Measurements from ENCODE around the gene APOO. TPM values are rescaled to one million over a fixed set of nuclear protein-coding genes. Genes with fewer than 3 reads are reported as not detected.
A peak's percentile ranks its signal among the peaks of the same experiment; 100 is the strongest.

Gene APOO
- total RNA-seq, 1 donor from 2014 or later = 34.6 TPM

DNA sequence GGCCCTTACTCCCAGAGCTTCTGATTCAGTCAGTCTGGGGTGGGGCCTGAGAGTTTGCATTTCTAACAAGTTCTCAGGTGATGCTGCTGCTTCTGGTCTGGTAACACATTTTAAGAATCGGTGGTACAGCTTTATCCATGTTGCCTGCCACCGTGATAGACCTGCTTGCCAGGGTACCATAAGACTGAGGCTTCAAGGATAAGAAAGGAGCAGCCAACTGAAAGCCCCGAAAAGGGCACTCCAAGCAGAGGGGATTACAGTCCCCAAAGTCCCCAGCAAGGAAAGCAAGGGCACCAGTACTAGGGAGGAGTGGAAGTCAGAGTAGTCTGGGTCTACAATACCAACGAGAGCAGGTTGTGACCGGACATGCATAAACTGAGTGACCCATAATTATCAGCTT, 49.8 kb downstream of the APOO start:
- FAIRE-seq = no peak
- H3K4me3 Mint-ChIP-seq (ENCODE audit: unreplicated experiment) = no peak overlapping the region
- H3K4me2 ChIP-seq (ENCODE audit: low read length) = no peak overlapping the region
- H3K36me3 Mint-ChIP-seq (ENCODE audit: low read depth, unreplicated experiment) = peaks cover 2% of the 10 kb centered on the region
- no peak overlapping the region for H3K27ac ChIP-seq (ENCODE audit: low read depth, low read length)
- H3K27ac Mint-ChIP-seq (ENCODE audit: unreplicated experiment) = no peak overlapping the region
- no peaks in the 10 kb centered on the region for H3K4me1 Mint-ChIP-seq (ENCODE audit: low read depth, unreplicated experiment)
- no peak for DNase-seq (ENCODE audit: low read depth)
- no peaks in the 10 kb centered on the region for H3K79me2 ChIP-seq (ENCODE audit: insufficient read depth, low read length)
- no peaks in the 10 kb centered on the region for H3K36me3 ChIP-seq (ENCODE audit: insufficient read depth, low read length)
- no peaks in the 10 kb centered on the region for H3K27me3 Mint-ChIP-seq (ENCODE audit: low read depth, unreplicated experiment)
- no peaks in the 10 kb centered on the region for H4K20me1 ChIP-seq (ENCODE audit: insufficient read depth, low read length)
- H2AFZ ChIP-seq (ENCODE audit: low read depth, low read length) = no peak overlapping the region
- H3K27me3 ChIP-seq (ENCODE audit: insufficient read depth, low read length) = no peaks in the 10 kb centered on the region
- H3K4me1 ChIP-seq (ENCODE audit: insufficient read depth, low read length) = no peaks in the 10 kb centered on the region
- no peak overlapping the region for H3K9ac ChIP-seq (ENCODE audit: low read length)
- no peak for TF ChIP-seq EZH2 (IDR thresholded peaks at IDR 0.05; ENCODE audit: insufficient read depth, low read length)
- TF ChIP-seq, protein P1, sequence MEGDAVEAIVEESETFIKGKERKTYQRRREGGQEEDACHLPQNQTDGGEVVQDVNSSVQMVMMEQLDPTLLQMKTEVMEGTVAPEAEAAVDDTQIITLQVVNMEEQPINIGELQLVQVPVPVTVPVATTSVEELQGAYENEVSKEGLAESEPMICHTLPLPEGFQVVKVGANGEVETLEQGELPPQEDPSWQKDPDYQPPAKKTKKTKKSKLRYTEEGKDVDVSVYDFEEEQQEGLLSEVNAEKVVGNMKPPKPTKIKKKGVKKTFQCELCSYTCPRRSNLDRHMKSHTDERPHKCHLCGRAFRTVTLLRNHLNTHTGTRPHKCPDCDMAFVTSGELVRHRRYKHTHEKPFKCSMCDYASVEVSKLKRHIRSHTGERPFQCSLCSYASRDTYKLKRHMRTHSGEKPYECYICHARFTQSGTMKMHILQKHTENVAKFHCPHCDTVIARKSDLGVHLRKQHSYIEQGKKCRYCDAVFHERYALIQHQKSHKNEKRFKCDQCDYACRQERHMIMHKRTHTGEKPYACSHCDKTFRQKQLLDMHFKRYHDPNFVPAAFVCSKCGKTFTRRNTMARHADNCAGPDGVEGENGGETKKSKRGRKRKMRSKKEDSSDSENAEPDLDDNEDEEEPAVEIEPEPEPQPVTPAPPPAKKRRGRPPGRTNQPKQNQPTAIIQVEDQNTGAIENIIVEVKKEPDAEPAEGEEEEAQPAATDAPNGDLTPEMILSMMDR (IDR thresholded peaks at IDR 0.05; ENCODE audit: insufficient read depth, low read depth, low read length) = no peak
- no peak overlapping the region for H3K4me3 ChIP-seq (ENCODE audit: insufficient read depth, low read depth, low read length)
- H3K9me3 ChIP-seq (ENCODE audit: insufficient read depth, low read depth, low read length) = no peaks in the 10 kb centered on the region
- no peaks in the 10 kb centered on the region for H3K9me3 Mint-ChIP-seq (ENCODE audit: unreplicated experiment)

DNA sequence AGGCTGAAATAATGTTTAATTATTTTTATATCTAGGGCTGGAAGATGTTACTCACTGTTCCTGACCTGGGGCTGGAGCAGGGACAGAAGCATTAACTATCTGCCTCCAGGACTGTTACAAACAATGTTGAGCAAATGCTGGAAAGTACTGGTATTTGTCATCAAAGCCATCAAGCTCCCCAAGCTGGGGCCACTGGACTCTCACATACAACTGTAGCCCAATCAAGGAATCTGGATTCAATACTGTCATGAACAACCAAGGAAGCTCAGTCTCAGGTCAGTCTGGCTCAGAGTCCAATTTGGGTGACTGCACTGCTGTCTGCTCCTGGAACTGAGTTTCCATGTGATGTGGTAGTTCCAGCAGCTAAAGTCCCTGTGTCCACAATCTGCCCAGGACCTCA, 50.4 kb downstream of the APOO start:
- no peak overlapping the region for H3K27ac Mint-ChIP-seq (ENCODE audit: unreplicated experiment)
- TF ChIP-seq, protein P1 (IDR thresholded peaks at IDR 0.05; ENCODE audit: insufficient read depth, low read depth, low read length) = no peak
- TF ChIP-seq EZH2 (IDR thresholded peaks at IDR 0.05; ENCODE audit: insufficient read depth, low read length) = no peak

DNA sequence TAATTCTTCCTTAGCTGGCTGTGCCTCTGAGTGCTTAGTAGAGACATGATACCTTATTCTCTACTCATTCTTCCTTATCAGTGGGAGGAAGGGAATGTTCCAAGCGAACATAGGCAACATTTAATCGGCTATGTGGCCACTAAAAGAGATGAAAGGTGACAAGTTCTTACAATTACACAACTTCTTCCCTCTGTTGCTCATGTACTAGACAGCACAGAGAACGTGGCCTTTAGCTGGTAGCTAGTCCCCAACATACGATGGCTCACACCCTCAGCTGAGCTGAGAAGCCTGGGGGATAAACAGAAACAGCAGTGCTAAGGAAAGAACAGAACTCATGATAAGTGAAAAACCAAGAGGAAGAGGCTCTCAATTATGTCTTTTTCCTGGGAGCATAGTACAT, 52.2 kb downstream of the APOO start:
- Mint-ChIP-seq H3K4me3 (ENCODE audit: unreplicated experiment) (no peak overlapping the region), H3K9me3 (ENCODE audit: unreplicated experiment) (no peaks in the 10 kb centered on the region), H3K36me3 (ENCODE audit: low read depth, unreplicated experiment) (peaks cover 2% of the 10 kb centered on the region), H3K4me1 (ENCODE audit: low read depth, unreplicated experiment) (no peaks in the 10 kb centered on the region), H3K27ac (ENCODE audit: unreplicated experiment) (no peak overlapping the region), H3K27me3 (ENCODE audit: low read depth, unreplicated experiment) (no peaks in the 10 kb centered on the region)
- no peaks in the 10 kb centered on the region for H3K36me3 ChIP-seq (ENCODE audit: insufficient read depth, low read length)
- no peak overlapping the region for H2AFZ ChIP-seq (ENCODE audit: low read depth, low read length)
- no peak overlapping the region for H3K27ac ChIP-seq (ENCODE audit: low read depth, low read length)
- no peaks in the 10 kb centered on the region for H3K27me3 ChIP-seq (ENCODE audit: insufficient read depth, low read length)
- FAIRE-seq (peak; percentile 59), DNase-seq (ENCODE audit: low read depth) (no peak)
- H3K4me2 ChIP-seq (ENCODE audit: low read length) = no peak overlapping the region
- no peaks in the 10 kb centered on the region for H3K9me3 ChIP-seq (ENCODE audit: insufficient read depth, low read depth, low read length)
- no peak for TF ChIP-seq EZH2 (IDR thresholded peaks at IDR 0.05; ENCODE audit: insufficient read depth, low read length)
- TF ChIP-seq, protein P1 (IDR thresholded peaks at IDR 0.05; ENCODE audit: insufficient read depth, low read depth, low read length) = no peak
- no peak overlapping the region for H3K9ac ChIP-seq (ENCODE audit: low read length)
- no peaks in the 10 kb centered on the region for H3K79me2 ChIP-seq (ENCODE audit: insufficient read depth, low read length)
- no peaks in the 10 kb centered on the region for H3K4me1 ChIP-seq (ENCODE audit: insufficient read depth, low read length)
- no peaks in the 10 kb centered on the region for H4K20me1 ChIP-seq (ENCODE audit: insufficient read depth, low read length)
- no peak overlapping the region for H3K4me3 ChIP-seq (ENCODE audit: insufficient read depth, low read depth, low read length)

More for the DNA sequence above, 50.4 kb downstream of the APOO start:
- Histone ChIP-seq H3K79me2 (ENCODE audit: insufficient read depth, low read length) (no peaks in the 10 kb centered on the region), H3K9ac (ENCODE audit: low read length) (no peak overlapping the region), H3K4me2 (ENCODE audit: low read length) (no peak overlapping the region), H3K27me3 (ENCODE audit: insufficient read depth, low read length) (no peaks in the 10 kb centered on the region), H3K9me3 (ENCODE audit: insufficient read depth, low read depth, low read length) (no peaks in the 10 kb centered on the region), H3K36me3 (ENCODE audit: insufficient read depth, low read length) (no peaks in the 10 kb centered on the region), H3K4me3 (ENCODE audit: insufficient read depth, low read depth, low read length) (no peak overlapping the region), H4K20me1 (ENCODE audit: insufficient read depth, low read length) (no peaks in the 10 kb centered on the region), H3K27ac (ENCODE audit: low read depth, low read length) (no peak overlapping the region), H2AFZ (ENCODE audit: low read depth, low read length) (no peak overlapping the region), H3K4me1 (ENCODE audit: insufficient read depth, low read length) (no peaks in the 10 kb centered on the region)
- FAIRE-seq = no peak
- Mint-ChIP-seq H3K4me3 (ENCODE audit: unreplicated experiment) (no peak overlapping the region), H3K36me3 (ENCODE audit: low read depth, unreplicated experiment) (peaks cover 2% of the 10 kb centered on the region), H3K4me1 (ENCODE audit: low read depth, unreplicated experiment) (no peaks in the 10 kb centered on the region), H3K27me3 (ENCODE audit: low read depth, unreplicated experiment) (no peaks in the 10 kb centered on the region), H3K9me3 (ENCODE audit: unreplicated experiment) (no peaks in the 10 kb centered on the region)
- DNase-seq (ENCODE audit: low read depth) = no peak
